Lower leg skin (tissue), 3 donors: ENCODE results near the gene GAB1.

ENCODE experiments used
- CTCF ChIP-seq, 3 donors: fragments of 450-650 bp; IDR thresholded peaks; one replicate each; pipeline ENCODE4 v1.5.1; 2016; ENCODE audit warnings: antibody characterized with exemption in 3 of 3, mild to moderate bottlenecking in 3 of 3, moderate library complexity in 2 of 3
- POLR2A ChIP-seq, 2 donors: fragments of 450-650 bp; IDR thresholded peaks; one replicate each; pipeline ENCODE4 v1.6.1; 2016 to 2017; ENCODE audit warnings: antibody characterized with exemption in 2 of 2, mild to moderate bottlenecking in 1 of 2, moderate library complexity in 1 of 2

GRCh38 chr4:143435955-143436354 lies 99.3 kb downstream of the GAB1 start:
- no peak for TF ChIP-seq CTCF (IDR thresholded peaks at IDR 0.05)
- no peak for TF ChIP-seq POLR2A (IDR thresholded peaks at IDR 0.05)
